Trophoblast cell (in vitro differentiated cells and primary cell): Measurements from ENCODE around the gene PHACTR1.
A peak's percentile ranks its signal among the peaks of the same experiment; 100 is the strongest.

Experiments used
- DNase-seq, 2 donors: peaks; one replicate each; pipeline ENCODE4 v3.0.0-alpha.2; 2016
- H2AFZ ChIP-seq: 2 replicates; pipeline ENCODE4 v1.6.1; 2013; ENCODE audit warnings: low read length, moderate library complexity, mild to moderate bottlenecking; ENCODE audit not compliant: insufficient read depth, poor library complexity
- H2AK5ac ChIP-seq: 2 replicates; pipeline ENCODE4 v1.6.1; 2013; ENCODE audit warnings: mild to moderate bottlenecking, low read length
- H2BK120ac ChIP-seq: 2 replicates; pipeline ENCODE4 v1.6.1; 2013; ENCODE audit warnings: low read length, mild to moderate bottlenecking, moderate library complexity; ENCODE audit not compliant: insufficient read depth, poor library complexity
- H2BK12ac ChIP-seq: 2 replicates; pipeline ENCODE4 v1.6.1; 2013; ENCODE audit warnings: mild to moderate bottlenecking, low read length, moderate library complexity
- H2BK5ac ChIP-seq: 2 replicates; pipeline ENCODE4 v1.6.1; 2013; ENCODE audit warnings: low read length, low read depth, moderate library complexity, mild to moderate bottlenecking; ENCODE audit not compliant: poor library complexity
- H3K14ac ChIP-seq: 2 replicates; pipeline ENCODE4 v1.6.1; 2013; ENCODE audit warnings: mild to moderate bottlenecking, low read length
- H3K18ac ChIP-seq: 2 replicates; pipeline ENCODE4 v1.6.1; 2013; ENCODE audit warnings: mild to moderate bottlenecking, low read length
- H3K23ac ChIP-seq: 2 replicates; pipeline ENCODE4 v1.6.1; 2013; ENCODE audit warnings: low read length
- H3K27ac ChIP-seq: 2 replicates; pipeline ENCODE4 v1.5.1; 2013; ENCODE audit warnings: low read depth, mild to moderate bottlenecking, inconsistent platforms, low read length, moderate library complexity
- H3K27me3 ChIP-seq: 2 replicates; pipeline ENCODE4 v1.6.1; 2013; ENCODE audit warnings: inconsistent platforms, mild to moderate bottlenecking, low read length, moderate library complexity; ENCODE audit not compliant: insufficient read depth
- H3K36me3 ChIP-seq, 2 experiments: 1 replicate in 1 of 2; 2 replicates in 1 of 2; pipeline ENCODE4 v1.6.1; 2013; ENCODE audit warnings: low read length in 2 of 2, mild to moderate bottlenecking in 2 of 2, moderate library complexity in 1 of 2; ENCODE audit not compliant: insufficient read depth in 2 of 2, control insufficient read depth in 1 of 2
- H3K4ac ChIP-seq: 2 replicates; pipeline ENCODE4 v1.6.1; 2013; ENCODE audit warnings: low read depth, mild to moderate bottlenecking, low read length, moderate library complexity
- H3K4me1 ChIP-seq, 2 experiments: 1 replicate in 1 of 2; 2 replicates in 1 of 2; pipeline ENCODE4 v1.6.1; 2013; ENCODE audit warnings: low read length in 2 of 2, mild to moderate bottlenecking in 2 of 2, moderate library complexity in 1 of 2; ENCODE audit not compliant: insufficient read depth in 2 of 2, control insufficient read depth in 1 of 2
- H3K4me2 ChIP-seq: 2 replicates; pipeline ENCODE4 v1.6.1; 2013; ENCODE audit warnings: inconsistent platforms, mild to moderate bottlenecking, low read length, moderate library complexity
- H3K4me3 ChIP-seq: 2 replicates; pipeline ENCODE4 v1.5.1; 2013; ENCODE audit warnings: mild to moderate bottlenecking, low read depth, low read length, inconsistent platforms
- H3K79me1 ChIP-seq: one replicate; pipeline ENCODE4 v1.6.1; 2013; ENCODE audit warnings: low read length
- H3K79me2 ChIP-seq: 2 replicates; pipeline ENCODE4 v1.6.1; 2013; ENCODE audit warnings: low read length, mild to moderate bottlenecking; ENCODE audit not compliant: control insufficient read depth, insufficient read depth, poor library complexity
- H3K9ac ChIP-seq: 2 replicates; pipeline ENCODE4 v1.6.1; 2013; ENCODE audit warnings: mild to moderate bottlenecking, low read length
- H3K9me3 ChIP-seq: 2 replicates; pipeline ENCODE4 v1.6.1; 2013; ENCODE audit warnings: low read depth, mild to moderate bottlenecking, control low read depth, inconsistent platforms, low read length; ENCODE audit not compliant: insufficient read depth
- H4K12ac ChIP-seq: 2 replicates; pipeline ENCODE4 v1.6.1; 2013; ENCODE audit warnings: low read depth, mild to moderate bottlenecking, low read length, moderate library complexity
- H4K8ac ChIP-seq: 2 replicates; pipeline ENCODE4 v1.6.1; 2013; ENCODE audit warnings: low read depth, mild to moderate bottlenecking, low read length, moderate library complexity
- H4K91ac ChIP-seq: one replicate; pipeline ENCODE4 v1.6.1; 2013; ENCODE audit warnings: low read depth, mild to moderate bottlenecking, low read length, moderate library complexity
- WGBS: extraction: QIAGEN DNeasy Blood & Tissue Kit; methylation state at CpG from one replicate; pipeline ENCODE4 v1.1.7; 2013; ENCODE audit warnings: missing lambda C conversion rate; ENCODE audit not compliant: insufficient read length, insufficient coverage; ENCODE audit errors: extremely low coverage; 5-methylcytosine and 5-hydroxymethylcytosine counted together

Gene PHACTR1

DNA sequence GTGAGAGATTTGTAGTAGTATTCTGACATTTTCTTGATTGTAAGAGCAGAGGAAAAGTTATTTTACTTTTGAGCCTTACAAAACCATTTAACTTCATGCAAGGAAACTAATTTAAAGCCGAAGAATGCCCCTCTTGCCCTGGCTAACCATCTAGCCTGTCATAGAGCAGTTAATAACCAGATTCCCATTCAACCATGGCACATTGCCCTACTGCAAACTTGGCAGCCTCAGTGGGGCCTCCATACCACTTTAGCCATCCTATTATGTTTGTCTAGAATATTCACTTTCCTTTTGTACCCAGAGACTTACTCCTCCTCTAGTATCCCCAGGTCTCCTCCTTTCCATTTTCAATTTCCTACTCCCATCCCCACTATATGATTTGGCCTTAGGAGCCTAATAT lies 380.9 kb downstream of the PHACTR1 start:
- Histone ChIP-seq H3K36me3 (no peaks in the 10 kb centered on the region), H3K79me1 (no peaks in the 10 kb centered on the region), H3K27ac (no peak overlapping the region), H3K79me2 (no peaks in the 10 kb centered on the region), H2BK120ac (no peak overlapping the region), H3K9me3 (no peaks in the 10 kb centered on the region), H2AK5ac (no peak overlapping the region), H3K9ac (no peak overlapping the region), H3K4me3 (no peak overlapping the region), H3K4me1 (no peaks in the 10 kb centered on the region), H3K14ac (no peak overlapping the region), H3K27me3 (no peaks in the 10 kb centered on the region), H4K91ac (no peak overlapping the region), H4K12ac (no peak overlapping the region), H3K18ac (no peak overlapping the region), H3K4ac (no peak overlapping the region), H4K8ac (no peak overlapping the region), H2BK5ac (no peak overlapping the region), H2BK12ac (no peak overlapping the region), H3K4me2 (no peak overlapping the region), H3K23ac (no peak overlapping the region), H2AFZ (no peak overlapping the region)
- WGBS = no CpG with 5 or more reads among the region's 1 CpG
- DNase-seq = no peak

DNA sequence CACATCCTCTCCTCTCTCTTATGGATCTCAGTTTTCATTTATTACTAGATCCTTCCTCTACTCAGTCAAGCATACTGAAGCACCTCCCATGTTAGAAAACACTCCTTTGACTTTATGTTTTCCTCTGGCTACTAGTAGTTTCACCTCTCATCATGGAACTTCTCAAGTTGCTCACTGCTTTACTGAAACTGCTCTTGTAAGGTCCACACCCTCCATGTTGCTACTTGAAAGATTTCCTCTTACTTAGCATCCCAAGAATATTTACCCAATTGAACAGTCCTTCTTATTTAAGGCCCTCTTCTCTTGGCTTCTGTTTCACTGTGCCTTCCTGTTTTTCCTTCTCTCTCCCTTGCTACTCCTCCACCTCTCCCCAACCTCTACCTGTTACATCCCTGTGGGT lies 381.4 kb downstream of the PHACTR1 start:
- Histone ChIP-seq H3K18ac (no peak overlapping the region), H4K8ac (no peak overlapping the region), H2BK5ac (no peak overlapping the region), H3K27ac (no peak overlapping the region), H3K4me2 (no peak overlapping the region), H3K4me3 (no peak overlapping the region), H3K79me1 (no peaks in the 10 kb centered on the region), H3K4ac (no peak overlapping the region), H4K12ac (no peak overlapping the region), H3K14ac (no peak overlapping the region), H3K79me2 (no peaks in the 10 kb centered on the region), H4K91ac (no peak overlapping the region), H3K9me3 (no peaks in the 10 kb centered on the region), H3K4me1 (no peaks in the 10 kb centered on the region), H3K36me3 (no peaks in the 10 kb centered on the region), H2BK120ac (no peak overlapping the region), H2BK12ac (no peak overlapping the region), H2AK5ac (no peak overlapping the region), H2AFZ (no peak overlapping the region), H3K9ac (no peak overlapping the region), H3K27me3 (no peaks in the 10 kb centered on the region), H3K23ac (no peak overlapping the region)
- no peak for DNase-seq

DNA sequence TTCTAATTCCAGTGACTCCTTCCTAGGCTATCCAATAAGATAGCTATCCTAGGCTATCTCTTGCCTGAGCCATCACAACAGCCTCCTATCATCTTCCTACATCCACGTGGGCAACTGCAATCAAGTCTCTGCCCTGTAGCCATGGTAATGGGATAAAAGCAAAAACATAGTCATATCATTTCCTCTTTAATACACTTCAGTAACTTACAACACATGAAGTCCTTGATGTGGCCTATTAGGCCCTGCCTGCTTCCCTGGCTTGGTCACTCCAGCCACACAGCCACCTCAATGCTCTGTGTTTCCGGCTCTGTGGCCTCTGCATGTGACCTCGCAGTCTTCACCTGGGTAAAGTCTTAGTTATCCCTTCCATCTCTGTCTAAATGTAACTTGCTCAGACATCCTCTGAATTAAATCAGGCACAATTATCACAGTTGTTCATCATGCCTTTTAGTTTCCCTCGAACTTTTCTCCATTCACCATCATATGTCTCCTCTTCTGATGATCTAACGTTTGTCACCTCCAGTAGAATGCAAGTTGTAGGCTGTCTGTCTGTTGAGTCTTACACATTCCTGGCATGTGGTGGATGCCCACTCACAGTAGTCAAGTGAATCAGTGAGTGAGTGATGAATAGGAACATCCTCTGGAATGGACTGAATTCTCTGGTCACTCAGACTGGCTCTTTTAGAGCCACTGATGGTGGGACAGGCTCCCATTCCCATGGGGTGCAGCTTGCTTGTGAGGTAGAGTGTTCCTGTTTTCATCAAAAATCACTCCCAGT lies 382.4 kb downstream of the PHACTR1 start:
- Histone ChIP-seq H3K4me2 (no peak overlapping the region), H3K23ac (peak overlapping the region; percentile 53), H2BK120ac (no peak overlapping the region), H3K18ac (no peak overlapping the region), H3K14ac (no peak overlapping the region), H3K9ac (no peak overlapping the region), H3K9me3 (no peaks in the 10 kb centered on the region), H2AK5ac (no peak overlapping the region), H3K4ac (no peak overlapping the region), H2AFZ (no peak overlapping the region), H4K12ac (no peak overlapping the region), H3K27me3 (no peaks in the 10 kb centered on the region), H3K27ac (no peak overlapping the region), H3K4me3 (no peak overlapping the region), H3K36me3 (no peaks in the 10 kb centered on the region), H3K79me1 (no peaks in the 10 kb centered on the region), H4K8ac (no peak overlapping the region), H4K91ac (no peak overlapping the region), H2BK5ac (no peak overlapping the region), H2BK12ac (no peak overlapping the region), H3K4me1 (no peaks in the 10 kb centered on the region), H3K79me2 (no peaks in the 10 kb centered on the region)
- DNase-seq = no peak
- no CpG with 5 or more reads among the region's 5 CpGs for WGBS

DNA sequence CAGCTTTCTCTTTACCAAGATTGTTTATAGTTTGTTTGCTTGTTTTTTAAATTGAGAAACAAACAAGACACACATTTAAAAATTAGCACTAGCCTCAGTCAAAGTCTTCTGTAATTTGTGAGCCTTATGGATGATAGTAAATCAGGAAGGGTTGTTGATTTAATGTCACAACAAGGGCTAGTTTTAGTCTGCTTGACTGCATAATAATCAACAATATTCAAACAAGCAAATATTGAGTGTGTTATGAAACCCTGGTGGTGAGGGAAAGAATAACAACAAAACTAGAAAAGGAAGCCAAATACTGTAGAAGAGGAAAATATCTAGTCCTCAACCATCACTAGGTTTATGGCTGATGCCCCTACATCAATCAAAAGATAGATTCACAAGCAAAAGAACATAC lies 383.2 kb downstream of the PHACTR1 start:
- no peaks in the 10 kb centered on the region for H3K79me1 ChIP-seq
- H3K9ac ChIP-seq = no peak overlapping the region
- no peak overlapping the region for H3K4ac ChIP-seq
- no peaks in the 10 kb centered on the region for H3K4me1 ChIP-seq
- H3K4me2 ChIP-seq = no peak overlapping the region
- H4K12ac ChIP-seq = no peak overlapping the region
- no peak overlapping the region for H3K14ac ChIP-seq
- no peaks in the 10 kb centered on the region for H3K79me2 ChIP-seq
- no peaks in the 10 kb centered on the region for H3K27me3 ChIP-seq
- H3K36me3 ChIP-seq = no peaks in the 10 kb centered on the region
- H2AFZ ChIP-seq = no peak overlapping the region
- DNase-seq = peak in 1 of 2 donors; percentile 15
- no peak overlapping the region for H3K18ac ChIP-seq
- no peak overlapping the region for H2AK5ac ChIP-seq
- no peak overlapping the region for H2BK12ac ChIP-seq
- no peaks in the 10 kb centered on the region for H3K9me3 ChIP-seq
- H2BK5ac ChIP-seq = no peak overlapping the region
- no peak overlapping the region for H4K91ac ChIP-seq
- no peak overlapping the region for H4K8ac ChIP-seq
- no peak overlapping the region for H3K23ac ChIP-seq
- no peak overlapping the region for H3K27ac ChIP-seq
- no peak overlapping the region for H3K4me3 ChIP-seq
- no peak overlapping the region for H2BK120ac ChIP-seq
